Neuronal stem cell (in vitro differentiated cells): ENCODE data around the gene PNMT.
A peak's percentile ranks its signal among the peaks of the same experiment; 100 is the strongest.

Source experiments
- DNase-seq: peaks from one replicate; pipeline ENCODE4 v3.0.0-alpha.2; 2013; ENCODE audit warnings: low spot score
- H2AFZ ChIP-seq: one replicate; pipeline ENCODE4 v1.6.1; 2013; ENCODE audit warnings: mild to moderate bottlenecking, low read length, inconsistent platforms
- H2AK5ac ChIP-seq: 2 replicates; pipeline ENCODE4 v1.6.1; 2013; ENCODE audit warnings: low read depth, mild to moderate bottlenecking, inconsistent platforms, low read length, moderate library complexity, mixed read lengths
- H2BK120ac ChIP-seq: 2 replicates; pipeline ENCODE4 v1.6.1; 2013; ENCODE audit warnings: low read depth, mild to moderate bottlenecking, inconsistent platforms, low read length, moderate library complexity, mixed read lengths
- H2BK12ac ChIP-seq: one replicate; pipeline ENCODE4 v1.6.1; 2013; ENCODE audit warnings: low read length, inconsistent platforms
- H2BK15ac ChIP-seq: 2 replicates; pipeline ENCODE4 v1.6.1; 2013; ENCODE audit warnings: mild to moderate bottlenecking, low read length, inconsistent platforms, mixed read lengths
- H2BK5ac ChIP-seq: one replicate; pipeline ENCODE4 v1.6.1; 2013; ENCODE audit warnings: inconsistent platforms, mild to moderate bottlenecking, low read length, moderate library complexity
- H3K14ac ChIP-seq: one replicate; pipeline ENCODE4 v1.6.1; 2013; ENCODE audit warnings: low read length, inconsistent platforms
- H3K18ac ChIP-seq: 2 replicates; pipeline ENCODE4 v1.6.1; 2013; ENCODE audit warnings: low read length, inconsistent platforms
- H3K23ac ChIP-seq: 2 replicates; pipeline ENCODE4 v1.6.1; 2013; ENCODE audit warnings: low read depth, mild to moderate bottlenecking, mixed read lengths, low read length, inconsistent platforms; ENCODE audit not compliant: poor library complexity
- H3K27ac ChIP-seq: replicated peaks from 3 replicates; pipeline ENCODE4 v1.5.1; 2013; ENCODE audit warnings: low read length, inconsistent platforms
- H3K27me3 ChIP-seq, 3 experiments: 2 replicates each; pipeline ENCODE4 v1.6.1; 2013; ENCODE audit warnings: low read length in 3 of 3, mild to moderate bottlenecking in 2 of 3, inconsistent platforms in 1 of 3, low read depth in 1 of 3, mixed read lengths in 1 of 3, moderate library complexity in 1 of 3; ENCODE audit not compliant: control insufficient read depth in 3 of 3, insufficient read depth in 3 of 3
- H3K36me3 ChIP-seq, 2 donors: replicated peaks in 1 of 2; 2 replicates each; pipeline ENCODE4 v1.6.1; 2013; ENCODE audit warnings: low read length in 2 of 2; ENCODE audit not compliant: control insufficient read depth in 2 of 2, insufficient read depth in 2 of 2
- H3K4ac ChIP-seq: 2 replicates; pipeline ENCODE4 v1.6.1; 2013; ENCODE audit warnings: inconsistent platforms, mild to moderate bottlenecking, low read length, moderate library complexity
- H3K4me1 ChIP-seq, 2 donors: 1 replicate in 1 of 2; 2 replicates in 1 of 2; pipeline ENCODE4 v1.6.1; 2013; ENCODE audit warnings: low read length in 2 of 2, low read depth in 1 of 2; ENCODE audit not compliant: control insufficient read depth in 2 of 2, insufficient read depth in 1 of 2
- H3K4me2 ChIP-seq: one replicate; pipeline ENCODE4 v1.6.1; 2013; ENCODE audit warnings: mild to moderate bottlenecking, low read length, inconsistent platforms; ENCODE audit not compliant: insufficient read depth, poor library complexity, severe bottlenecking
- H3K4me3 ChIP-seq, 2 donors: 2 replicates each; pipeline ENCODE4 v1.5.1; 2013; ENCODE audit warnings: low read length in 2 of 2, mild to moderate bottlenecking in 2 of 2, inconsistent platforms in 1 of 2, moderate library complexity in 1 of 2
- H3K79me1 ChIP-seq: one replicate; pipeline ENCODE4 v1.6.1; 2013; ENCODE audit warnings: low read depth, mild to moderate bottlenecking, inconsistent platforms, low read length, moderate library complexity
- H3K9ac ChIP-seq: one replicate; pipeline ENCODE4 v1.6.1; 2013; ENCODE audit warnings: mild to moderate bottlenecking, low read depth, low read length, inconsistent platforms; ENCODE audit not compliant: poor library complexity
- H3K9me3 ChIP-seq, 2 donors: replicated peaks in 1 of 2; 2 replicates each; pipeline versions ENCODE3 to v1.6.1; 2013; ENCODE audit warnings: low read length in 2 of 2, mild to moderate bottlenecking in 2 of 2, inconsistent platforms in 1 of 2, low read depth in 1 of 2, mixed read lengths in 1 of 2, moderate library complexity in 1 of 2; ENCODE audit not compliant: control insufficient read depth in 2 of 2, insufficient read depth in 1 of 2
- H4K8ac ChIP-seq: one replicate; pipeline ENCODE4 v1.6.1; 2013; ENCODE audit warnings: low read depth, mild to moderate bottlenecking, inconsistent platforms, low read length, moderate library complexity
- H4K91ac ChIP-seq: one replicate; pipeline ENCODE4 v1.6.1; 2013; ENCODE audit warnings: low read length, low read depth, mild to moderate bottlenecking, inconsistent platforms; ENCODE audit not compliant: poor library complexity
- WGBS, 2 donors: extraction: QIAGEN DNeasy Blood & Tissue Kit; methylation state at CpG; one replicate each; pipeline ENCODE4 v1.1.7; 2013; ENCODE audit warnings: missing lambda C conversion rate in 2 of 2, mixed read lengths in 1 of 2; ENCODE audit not compliant: insufficient read length in 2 of 2, insufficient replicate concordance in 1 of 2; ENCODE audit errors: extremely low coverage in 2 of 2; 5-methylcytosine and 5-hydroxymethylcytosine counted together

Gene PNMT

DNA sequence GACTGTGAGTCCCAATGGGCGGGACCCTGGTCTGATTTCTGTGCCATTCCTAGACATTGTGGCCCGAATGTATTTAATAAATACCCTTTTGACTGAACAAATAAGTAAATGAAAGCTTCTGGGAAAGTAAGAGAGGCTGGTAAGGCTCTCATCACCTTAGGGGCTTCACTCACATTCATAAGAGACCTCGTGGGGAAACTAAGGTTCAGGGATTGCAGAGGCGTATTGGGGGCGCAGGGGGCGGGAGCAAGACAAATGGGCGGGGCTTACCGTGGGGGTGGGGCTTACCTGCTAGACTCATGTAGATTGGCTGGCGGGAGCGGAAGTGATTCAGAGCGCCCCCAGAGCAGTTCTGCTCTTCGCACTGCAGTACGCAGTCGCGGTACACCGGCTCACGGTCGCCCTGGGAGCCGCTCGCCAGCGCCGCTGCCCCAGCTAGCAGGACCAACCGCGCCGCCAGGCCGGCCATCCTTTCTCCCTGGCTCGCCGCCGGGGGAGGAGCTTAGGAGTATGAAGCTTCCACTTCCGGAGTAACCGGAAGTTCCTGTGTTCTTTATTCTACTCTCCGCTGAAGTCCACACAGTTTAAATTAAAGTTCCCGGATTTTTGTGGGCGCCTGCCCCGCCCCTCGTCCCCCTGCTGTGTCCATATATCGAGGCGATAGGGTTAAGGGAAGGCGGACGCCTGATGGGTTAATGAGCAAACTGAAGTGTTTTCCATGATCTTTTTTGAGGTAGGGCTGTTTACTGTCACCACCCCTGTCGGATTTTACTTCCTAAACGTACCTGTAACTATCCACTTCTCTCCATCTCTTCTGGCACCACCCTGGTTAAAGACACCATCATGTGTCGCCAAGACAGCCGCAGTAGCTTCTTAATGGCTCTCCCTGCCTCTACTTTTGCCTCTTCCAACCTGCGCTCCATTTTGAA, 19.6 kb downstream of the PNMT start, which contains the start of gene PGAP3:
Gene PGAP3, minus strand, starts transcription at position 512 of the 929 bp plus-strand sequence. Its CDS starts 43 bp downstream, at position 469.
- Histone ChIP-seq H4K8ac (no peak within 1 kb of the TSS), H3K4me1 (peaks cover 9 to 10% of the 10 kb centered on the region in 2 donors), H2BK12ac (no peak within 1 kb of the TSS), H3K27ac (peak within 1 kb of the TSS; percentile 100), H3K23ac (peak within 1 kb of the TSS; percentile 26), H3K9me3 (no peaks in the 10 kb centered on the region), H3K27me3 (no peaks in the 10 kb centered on the region), H2AFZ (peak within 1 kb of the TSS; percentile 97), H3K79me1 (peaks cover 2% of the 10 kb centered on the region), H3K18ac (peak within 1 kb of the TSS; percentile 99), H2BK15ac (no peak within 1 kb of the TSS), H3K36me3 (peaks cover 3 to 11% of the 10 kb centered on the region in 2 donors), H3K4me2 (peak within 1 kb of the TSS; percentile 62), H2BK5ac (peak within 1 kb of the TSS; percentile 96), H2BK120ac (peak within 1 kb of the TSS; percentile 53), H3K4ac (no peak within 1 kb of the TSS), H3K4me3 (peak within 1 kb of the TSS; percentile 61 to 87), H2AK5ac (no peak within 1 kb of the TSS), H3K9ac (peak within 1 kb of the TSS; percentile 95), H3K14ac (no peak within 1 kb of the TSS), H4K91ac (no peak within 1 kb of the TSS)
- WGBS, 2 donors: no CpG with 5 or more reads among the region's 45 CpGs
- peak; percentile 87 for DNase-seq

DNA sequence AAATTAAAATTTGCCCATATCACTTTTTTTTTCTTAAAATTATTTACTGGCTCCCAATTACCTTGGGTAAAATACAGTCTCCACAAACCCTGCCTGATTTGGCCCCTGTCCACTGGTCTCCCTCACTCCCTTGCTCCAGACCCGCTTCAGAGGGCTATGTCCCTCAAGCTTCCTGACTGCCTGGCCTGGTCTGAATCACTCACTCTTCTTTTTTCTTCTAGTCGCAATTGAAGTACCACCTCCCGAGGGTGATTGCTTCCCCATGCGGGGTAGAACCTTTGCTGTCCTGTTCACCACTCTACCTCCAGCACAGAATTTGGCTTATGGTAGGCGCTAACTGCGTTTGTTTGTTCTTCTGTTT, 20.2 kb downstream of the PNMT start:
- Histone ChIP-seq H4K91ac (no peak overlapping the region), H3K4me1 (peaks cover 9 to 10% of the 10 kb centered on the region in 2 donors), H3K4me3 (peak overlapping the region; percentile 61 to 87), H3K27me3 (no peaks in the 10 kb centered on the region), H2BK12ac (no peak overlapping the region), H3K14ac (no peak overlapping the region), H2BK5ac (no peak overlapping the region), H2AFZ (peak overlapping the region; percentile 97), H3K9ac (no peak overlapping the region), H3K27ac (peak overlapping the region; percentile 100), H3K36me3 (peaks cover 3 to 11% of the 10 kb centered on the region in 2 donors), H4K8ac (no peak overlapping the region), H2BK15ac (no peak overlapping the region), H2AK5ac (no peak overlapping the region), H3K18ac (no peak overlapping the region), H3K23ac (no peak overlapping the region), H3K4me2 (peak overlapping the region; percentile 62), H2BK120ac (no peak overlapping the region), H3K4ac (no peak overlapping the region), H3K9me3 (no peaks in the 10 kb centered on the region), H3K79me1 (peaks cover 2% of the 10 kb centered on the region)
- WGBS, 2 donors: no CpG with 5 or more reads among the region's 6 CpGs
- DNase-seq: no peak

GRCh38 chr17:39688945-39689344, 20.7 kb downstream of the PNMT start:
- Histone ChIP-seq H3K9me3 (no peaks in the 10 kb centered on the region), H2BK120ac (no peak overlapping the region), H3K4me1 (peaks cover 9 to 10% of the 10 kb centered on the region in 2 donors), H3K4ac (no peak overlapping the region), H2AK5ac (no peak overlapping the region), H3K27me3 (no peaks in the 10 kb centered on the region), H3K23ac (no peak overlapping the region), H2BK15ac (no peak overlapping the region), H2AFZ (peak overlapping the region; percentile 97), H3K18ac (no peak overlapping the region), H3K4me3 (peak overlapping the region in 1 of 2 donors; percentile 61), H2BK5ac (no peak overlapping the region), H3K27ac (no peak overlapping the region), H3K36me3 (peaks cover 3 to 11% of the 10 kb centered on the region in 2 donors), H3K4me2 (peak overlapping the region; percentile 62), H2BK12ac (no peak overlapping the region), H3K79me1 (peaks cover 2% of the 10 kb centered on the region), H3K14ac (no peak overlapping the region), H4K91ac (no peak overlapping the region), H4K8ac (no peak overlapping the region), H3K9ac (no peak overlapping the region)
- WGBS, 2 donors: no CpG with 5 or more reads among the region's 3 CpGs
- DNase-seq: no peak

GRCh38 chr17:39694593-39694992, 26.3 kb downstream of the PNMT start:
- Histone ChIP-seq H3K18ac (peak overlapping the region; percentile 35), H3K27me3 (no peaks in the 10 kb centered on the region), H3K9me3 (no peaks in the 10 kb centered on the region), H2AK5ac (peak overlapping the region; percentile 27), H4K8ac (no peak overlapping the region), H2AFZ (no peak overlapping the region), H2BK5ac (no peak overlapping the region), H3K36me3 (peaks cover 0 to 14% of the 10 kb centered on the region in 2 donors), H2BK15ac (peak overlapping the region; percentile 69), H4K91ac (no peak overlapping the region), H3K79me1 (no peaks in the 10 kb centered on the region), H3K9ac (peak overlapping the region; percentile 36), H3K4ac (no peak overlapping the region), H3K4me2 (no peak overlapping the region), H3K4me1 (peaks cover 23% of the 10 kb centered on the region in 2 donors), H3K4me3 (no peak overlapping the region), H3K27ac (peak overlapping the region; percentile 99), H2BK120ac (no peak overlapping the region), H2BK12ac (peak overlapping the region; percentile 69), H3K14ac (no peak overlapping the region), H3K23ac (no peak overlapping the region)
- no CpG with 5 or more reads among the region's 5 CpGs for WGBS, 2 donors
- DNase-seq: no peak
